ENCODE data around the gene GNG7.
"Not testable (repeated sequence)": the region's sequence is repeated elsewhere in the genome, so short reads cannot be mapped to it uniquely, and the experiment has no call there.

Gene GNG7

DNA sequence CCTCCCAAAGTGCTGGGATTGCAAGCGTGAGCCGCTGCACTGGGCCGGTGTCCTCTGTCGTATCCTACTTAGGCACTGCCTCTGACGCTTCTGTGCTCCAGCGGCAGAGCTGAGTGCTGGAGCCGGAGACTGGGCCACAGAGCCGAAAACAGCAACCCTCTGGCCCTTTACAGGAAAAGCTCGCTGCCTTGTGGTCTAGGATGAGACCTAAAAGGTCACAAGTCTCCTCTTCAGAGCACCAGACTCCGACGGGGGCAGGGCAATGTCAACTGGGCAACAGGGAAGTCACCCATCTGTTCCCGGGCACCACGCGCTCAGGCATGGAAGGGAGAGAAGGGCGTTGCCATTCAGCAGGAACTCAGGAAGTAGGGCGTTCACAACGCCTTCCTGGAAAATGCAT is 134.9 kb downstream of the GNG7 start:
- Histone ChIP-seq H2BK12ac (ENCODE audit: low read length) (peak overlapping the region; percentile 15), H3K27ac (ENCODE audit: low read depth, low read length) (no peak overlapping the region), H2AFZ (ENCODE audit: insufficient read depth, low read length, poor library complexity) (no peak overlapping the region), H3K9ac (ENCODE audit: low read length) (no peak overlapping the region), H3K4me1 (ENCODE audit: control insufficient read depth in 1 of 2, insufficient read depth in 2 of 2, low read length in 2 of 2) (peaks cover 9 to 12% of the 10 kb centered on the region in 2 experiments), H3K79me2 (ENCODE audit: control insufficient read depth, insufficient read depth, low read length, poor library complexity) (no peaks in the 10 kb centered on the region), H3K36me3 (ENCODE audit: control insufficient read depth in 1 of 2, insufficient read depth in 2 of 2, low read length in 2 of 2) (no peaks in the 10 kb centered on the region), H3K14ac (ENCODE audit: low read length) (no peak overlapping the region), H2AK5ac (ENCODE audit: low read length) (no peak overlapping the region), H3K27me3 (ENCODE audit: insufficient read depth, low read length) (no peaks in the 10 kb centered on the region), H3K4me2 (ENCODE audit: low read length) (no peak overlapping the region), H3K23ac (ENCODE audit: low read length) (no peak overlapping the region), H4K91ac (ENCODE audit: low read depth, low read length) (no peak overlapping the region), H2BK120ac (ENCODE audit: insufficient read depth, low read length, poor library complexity) (no peak overlapping the region), H3K79me1 (ENCODE audit: low read length) (peaks cover 8% of the 10 kb centered on the region), H3K4me3 (ENCODE audit: low read depth, low read length) (no peak overlapping the region), H3K4ac (ENCODE audit: low read depth, low read length) (no peak overlapping the region), H3K9me3 (ENCODE audit: insufficient read depth, low read depth, low read length) (peaks cover 6% of the 10 kb centered on the region), H4K12ac (ENCODE audit: low read depth, low read length) (no peak overlapping the region), H2BK5ac (ENCODE audit: low read depth, low read length, poor library complexity) (no peak overlapping the region), H3K18ac (ENCODE audit: low read length) (no peak overlapping the region), H4K8ac (ENCODE audit: low read depth, low read length) (no peak overlapping the region)
- no CpG with 5 or more reads among the region's 17 CpGs for WGBS (ENCODE audit: extremely low coverage, insufficient coverage, insufficient read length)
- DNase-seq = peak in 1 of 2 donors; percentile 20

DNA sequence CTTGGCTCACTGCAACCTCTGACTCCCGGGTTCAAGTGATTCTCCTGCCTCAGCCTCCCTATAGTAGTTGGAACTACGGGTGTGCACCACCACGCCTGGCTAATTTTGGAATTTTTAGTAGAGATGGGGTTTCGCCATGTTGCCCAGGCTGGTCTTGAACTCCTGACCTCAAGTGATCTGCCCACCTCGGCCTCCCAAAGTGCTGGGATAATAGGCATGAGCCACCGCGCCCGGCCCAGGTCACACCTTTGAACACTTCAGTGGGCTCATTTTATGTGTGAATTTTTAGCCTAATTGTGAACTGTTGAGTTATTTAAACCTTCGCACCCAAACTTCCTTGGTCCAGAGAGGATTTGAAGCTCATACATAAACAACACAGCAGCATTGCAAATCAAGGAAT is 138.9 kb downstream of the GNG7 start:
- not testable (repeated sequence) for H2AFZ ChIP-seq (ENCODE audit: insufficient read depth, low read length, poor library complexity); H4K91ac ChIP-seq (ENCODE audit: low read depth, low read length); H3K4me3 ChIP-seq (ENCODE audit: low read depth, low read length); H2BK5ac ChIP-seq (ENCODE audit: low read depth, low read length, poor library complexity); DNase-seq; H3K4ac ChIP-seq (ENCODE audit: low read depth, low read length); H2AK5ac ChIP-seq (ENCODE audit: low read length); H3K36me3 ChIP-seq (ENCODE audit: control insufficient read depth in 1 of 2, insufficient read depth in 2 of 2, low read length in 2 of 2); H3K23ac ChIP-seq (ENCODE audit: low read length); H3K27me3 ChIP-seq (ENCODE audit: insufficient read depth, low read length); H3K9me3 ChIP-seq (ENCODE audit: insufficient read depth, low read depth, low read length); H3K79me1 ChIP-seq (ENCODE audit: low read length); H2BK120ac ChIP-seq (ENCODE audit: insufficient read depth, low read length, poor library complexity); H2BK12ac ChIP-seq (ENCODE audit: low read length); H3K18ac ChIP-seq (ENCODE audit: low read length); H4K12ac ChIP-seq (ENCODE audit: low read depth, low read length); H3K27ac ChIP-seq (ENCODE audit: low read depth, low read length); H3K79me2 ChIP-seq (ENCODE audit: control insufficient read depth, insufficient read depth, low read length, poor library complexity); H3K9ac ChIP-seq (ENCODE audit: low read length); H3K14ac ChIP-seq (ENCODE audit: low read length); H4K8ac ChIP-seq (ENCODE audit: low read depth, low read length); H3K4me2 ChIP-seq (ENCODE audit: low read length)
- peaks cover 11 to 15% of the 10 kb centered on the region in 2 experiments for H3K4me1 ChIP-seq (ENCODE audit: control insufficient read depth in 1 of 2, insufficient read depth in 2 of 2, low read length in 2 of 2)
- no CpG with 5 or more reads among the region's 9 CpGs for WGBS (ENCODE audit: extremely low coverage, insufficient coverage, insufficient read length)

GRCh38 chr19:2561895-2562294 is 140.6 kb downstream of the GNG7 start:
- Histone ChIP-seq H3K9me3 (ENCODE audit: insufficient read depth, low read depth, low read length) (no peaks in the 10 kb centered on the region), H4K8ac (ENCODE audit: low read depth, low read length) (no peak overlapping the region), H2AK5ac (ENCODE audit: low read length) (no peak overlapping the region), H3K79me1 (ENCODE audit: low read length) (peaks cover 7% of the 10 kb centered on the region), H3K4me3 (ENCODE audit: low read depth, low read length) (no peak overlapping the region), H3K4me2 (ENCODE audit: low read length) (no peak overlapping the region), H3K27me3 (ENCODE audit: insufficient read depth, low read length) (no peaks in the 10 kb centered on the region), H2BK5ac (ENCODE audit: low read depth, low read length, poor library complexity) (no peak overlapping the region), H2AFZ (ENCODE audit: insufficient read depth, low read length, poor library complexity) (no peak overlapping the region), H3K9ac (ENCODE audit: low read length) (no peak overlapping the region), H3K36me3 (ENCODE audit: control insufficient read depth in 1 of 2, insufficient read depth in 2 of 2, low read length in 2 of 2) (no peaks in the 10 kb centered on the region), H3K4ac (ENCODE audit: low read depth, low read length) (no peak overlapping the region), H2BK120ac (ENCODE audit: insufficient read depth, low read length, poor library complexity) (no peak overlapping the region), H3K23ac (ENCODE audit: low read length) (no peak overlapping the region), H3K18ac (ENCODE audit: low read length) (no peak overlapping the region), H4K12ac (ENCODE audit: low read depth, low read length) (no peak overlapping the region), H4K91ac (ENCODE audit: low read depth, low read length) (peak overlapping the region; percentile 48), H3K79me2 (ENCODE audit: control insufficient read depth, insufficient read depth, low read length, poor library complexity) (no peaks in the 10 kb centered on the region), H3K14ac (ENCODE audit: low read length) (no peak overlapping the region), H3K27ac (ENCODE audit: low read depth, low read length) (no peak overlapping the region), H2BK12ac (ENCODE audit: low read length) (no peak overlapping the region), H3K4me1 (ENCODE audit: control insufficient read depth in 1 of 2, insufficient read depth in 2 of 2, low read length in 2 of 2) (peaks cover 7 to 8% of the 10 kb centered on the region in 2 experiments)
- DNase-seq = no peak
- no CpG with 5 or more reads among the region's 14 CpGs for WGBS (ENCODE audit: extremely low coverage, insufficient coverage, insufficient read length)

DNA sequence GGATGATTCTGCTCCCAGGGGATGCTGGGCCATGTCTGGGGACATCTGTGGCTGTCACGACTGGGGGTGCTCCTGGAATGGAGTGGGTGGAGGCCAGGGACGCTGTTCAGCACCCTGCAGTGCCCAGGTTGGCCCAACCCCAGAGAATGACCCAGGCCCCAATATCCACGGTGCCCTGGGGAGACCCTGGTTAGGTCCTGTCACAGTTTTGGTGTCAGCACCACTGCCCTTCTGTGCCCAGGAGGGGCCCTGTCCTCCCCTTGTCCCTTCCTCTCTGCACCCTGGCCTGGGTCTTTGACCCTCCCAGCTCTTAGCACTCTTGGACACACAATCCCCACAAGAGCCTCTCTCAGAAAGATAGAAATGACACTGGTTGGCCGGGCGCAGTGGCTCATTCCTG is 141.3 kb downstream of the GNG7 start:
- H4K8ac ChIP-seq (ENCODE audit: low read depth, low read length) = no peak overlapping the region
- peak overlapping the region; percentile 7 for H2AK5ac ChIP-seq (ENCODE audit: low read length)
- H3K27me3 ChIP-seq (ENCODE audit: insufficient read depth, low read length) = no peaks in the 10 kb centered on the region
- no peak overlapping the region for H2BK12ac ChIP-seq (ENCODE audit: low read length)
- peaks cover under 1% of the 10 kb centered on the region for H3K79me2 ChIP-seq (ENCODE audit: control insufficient read depth, insufficient read depth, low read length, poor library complexity)
- no peak overlapping the region for H3K9ac ChIP-seq (ENCODE audit: low read length)
- peaks cover 6% of the 10 kb centered on the region for H3K79me1 ChIP-seq (ENCODE audit: low read length)
- no peak overlapping the region for H3K27ac ChIP-seq (ENCODE audit: low read depth, low read length)
- no peaks in the 10 kb centered on the region for H3K9me3 ChIP-seq (ENCODE audit: insufficient read depth, low read depth, low read length)
- H2BK5ac ChIP-seq (ENCODE audit: low read depth, low read length, poor library complexity) = no peak overlapping the region
- DNase-seq = no peak
- H3K18ac ChIP-seq (ENCODE audit: low read length) = no peak overlapping the region
- no peak overlapping the region for H3K4me3 ChIP-seq (ENCODE audit: low read depth, low read length)
- peak overlapping the region; percentile 26 for H4K91ac ChIP-seq (ENCODE audit: low read depth, low read length)
- H3K14ac ChIP-seq (ENCODE audit: low read length) = no peak overlapping the region
- no peak overlapping the region for H2AFZ ChIP-seq (ENCODE audit: insufficient read depth, low read length, poor library complexity)
- no peak overlapping the region for H2BK120ac ChIP-seq (ENCODE audit: insufficient read depth, low read length, poor library complexity)
- no peak overlapping the region for H3K4me2 ChIP-seq (ENCODE audit: low read length)
- no peak overlapping the region for H3K4ac ChIP-seq (ENCODE audit: low read depth, low read length)
- H3K23ac ChIP-seq (ENCODE audit: low read length) = no peak overlapping the region
- H3K4me1 ChIP-seq (ENCODE audit: control insufficient read depth in 1 of 2, insufficient read depth in 2 of 2, low read length in 2 of 2) = peaks cover 10 to 11% of the 10 kb centered on the region in 2 experiments
- WGBS (ENCODE audit: extremely low coverage, insufficient coverage, insufficient read length) = no CpG with 5 or more reads among the region's 5 CpGs
- H3K36me3 ChIP-seq (ENCODE audit: control insufficient read depth in 1 of 2, insufficient read depth in 2 of 2, low read length in 2 of 2) = no peaks in the 10 kb centered on the region
- no peak overlapping the region for H4K12ac ChIP-seq (ENCODE audit: low read depth, low read length)
